ENCODE results near the gene PIGA.

The PIGA gene, protein sequence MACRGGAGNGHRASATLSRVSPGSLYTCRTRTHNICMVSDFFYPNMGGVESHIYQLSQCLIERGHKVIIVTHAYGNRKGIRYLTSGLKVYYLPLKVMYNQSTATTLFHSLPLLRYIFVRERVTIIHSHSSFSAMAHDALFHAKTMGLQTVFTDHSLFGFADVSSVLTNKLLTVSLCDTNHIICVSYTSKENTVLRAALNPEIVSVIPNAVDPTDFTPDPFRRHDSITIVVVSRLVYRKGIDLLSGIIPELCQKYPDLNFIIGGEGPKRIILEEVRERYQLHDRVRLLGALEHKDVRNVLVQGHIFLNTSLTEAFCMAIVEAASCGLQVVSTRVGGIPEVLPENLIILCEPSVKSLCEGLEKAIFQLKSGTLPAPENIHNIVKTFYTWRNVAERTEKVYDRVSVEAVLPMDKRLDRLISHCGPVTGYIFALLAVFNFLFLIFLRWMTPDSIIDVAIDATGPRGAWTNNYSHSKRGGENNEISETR

DNA sequence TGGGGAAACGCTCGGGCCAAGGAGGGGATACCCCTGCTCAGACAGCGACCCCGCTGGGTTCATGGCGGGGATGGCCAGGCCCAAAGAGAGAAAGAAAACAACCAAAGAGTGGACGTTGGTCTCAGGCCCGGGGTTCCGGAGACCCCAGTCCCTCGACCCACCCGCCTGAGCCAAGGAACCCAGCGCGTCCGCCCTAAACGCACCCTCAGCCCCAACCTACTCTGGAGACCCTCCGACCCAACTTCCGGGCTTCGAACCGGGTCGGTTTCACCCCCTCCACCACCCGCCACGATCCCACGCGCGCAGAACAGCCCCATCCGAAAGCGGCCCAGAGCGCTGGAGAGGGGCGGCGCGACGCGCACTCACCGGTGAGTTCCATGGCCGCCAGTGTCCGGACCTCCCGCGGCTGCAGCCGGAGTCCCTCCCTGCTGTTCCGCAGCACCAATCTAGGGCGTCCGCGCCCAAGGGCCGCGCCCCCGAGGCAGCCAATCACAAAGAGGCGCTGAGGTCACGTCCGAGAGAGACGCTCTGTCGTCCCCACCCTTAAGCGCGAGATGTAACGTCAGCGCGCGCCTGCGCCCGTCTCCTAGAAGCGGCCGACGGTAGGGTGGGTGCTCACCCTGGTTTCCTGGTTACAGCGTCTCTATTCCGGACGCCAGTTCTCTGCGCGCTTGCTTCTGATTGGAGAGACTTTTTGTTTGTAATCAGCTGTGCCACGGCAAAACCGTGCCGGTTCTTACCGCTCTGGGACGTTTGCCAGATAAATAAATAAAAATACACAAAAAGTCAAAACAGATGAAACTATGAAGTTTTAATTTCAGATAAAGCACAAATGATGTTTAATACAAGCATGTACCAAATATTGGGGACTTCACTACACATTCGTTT, at the start of gene PIGA:
Gene PIGA, minus strand, starts transcription at position 389 of the 888 bp plus-strand sequence. CDS start 3,593 bp downstream, outside the sequence.
- DNase-seq: peak; percentile 84

DNA sequence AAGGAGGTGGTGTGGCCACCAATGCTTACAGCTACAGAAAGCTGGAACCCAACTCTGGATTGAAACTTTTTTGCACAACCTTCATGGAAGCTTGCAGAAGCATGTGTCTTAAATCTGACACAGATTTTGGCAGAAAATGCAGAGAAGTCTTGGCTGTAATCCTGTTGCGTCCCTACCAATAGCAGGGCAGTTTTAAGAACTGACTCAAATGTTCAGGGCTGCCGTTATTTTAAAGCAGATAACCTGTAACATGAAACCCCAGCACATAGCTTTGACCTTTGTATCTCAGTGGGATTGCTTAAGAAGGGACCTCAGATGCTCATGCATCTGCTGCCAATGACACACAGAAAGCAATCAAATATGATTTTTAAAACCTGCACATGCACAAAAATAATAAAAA, 49.0 kb upstream of the PIGA start, which contains the start of gene VEGFD:
Gene VEGFD, minus strand, starts transcription at position 110 of the 400 bp plus-strand sequence. CDS start 467 bp downstream, outside the sequence.
- DNase-seq: no peak

DNA sequence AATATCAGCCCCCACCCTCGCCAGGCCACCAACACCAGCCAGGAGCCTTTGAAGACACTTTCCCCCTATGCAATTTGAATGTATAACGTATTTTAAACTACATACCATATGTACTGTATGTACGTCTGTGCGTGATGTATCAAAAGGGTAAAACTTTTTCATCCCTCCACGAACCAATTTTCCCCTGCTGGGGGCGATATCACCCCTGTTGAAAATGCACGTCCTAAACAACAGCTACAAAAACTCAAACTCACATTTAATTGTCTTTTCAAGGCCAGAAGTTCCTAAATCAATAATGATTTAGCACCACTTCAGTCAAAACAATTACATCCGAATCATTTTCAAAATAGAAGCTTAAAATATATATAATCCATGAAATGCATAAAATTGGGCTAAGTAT, 47.5 kb upstream of the PIGA start:
- DNase-seq: no peak

DNA sequence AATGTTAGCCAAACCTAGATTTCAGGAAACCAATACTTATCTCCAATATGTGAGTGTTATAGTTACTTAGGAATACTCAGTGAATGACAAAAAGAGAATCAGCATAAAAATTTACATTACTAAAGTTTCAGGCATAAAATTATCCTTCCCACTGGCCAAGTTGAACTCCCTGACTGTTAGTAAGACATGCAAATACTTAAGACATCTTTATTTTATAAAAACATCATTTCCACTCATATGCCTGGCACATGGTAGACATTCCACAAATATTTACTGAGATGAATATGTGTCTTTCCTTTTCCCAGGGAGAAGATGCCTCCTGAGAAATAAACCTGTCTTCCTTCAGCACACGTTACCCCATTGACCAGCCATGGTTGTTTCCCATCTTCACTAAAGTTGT, 41.6 kb upstream of the PIGA start:
- DNase-seq: no peak

DNA sequence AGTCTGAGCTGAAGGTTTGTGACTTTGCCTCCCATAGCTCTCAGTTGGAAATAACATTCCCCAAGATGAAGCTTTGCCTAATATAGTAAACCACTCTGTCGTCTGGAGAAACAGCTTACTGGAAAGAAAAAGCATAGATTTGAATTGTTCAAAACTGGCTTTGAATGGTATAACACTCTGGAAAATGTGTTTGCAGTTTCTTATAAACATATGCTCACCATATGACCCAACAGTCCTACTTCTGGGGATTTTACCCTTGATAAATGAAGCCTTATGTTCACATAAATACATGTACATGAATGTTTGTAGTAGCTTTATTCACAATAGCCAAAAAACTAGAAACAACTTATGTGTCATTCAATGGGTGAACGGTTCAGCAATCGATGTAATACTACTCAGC, 38.7 kb upstream of the PIGA start:
- DNase-seq: no peak

DNA sequence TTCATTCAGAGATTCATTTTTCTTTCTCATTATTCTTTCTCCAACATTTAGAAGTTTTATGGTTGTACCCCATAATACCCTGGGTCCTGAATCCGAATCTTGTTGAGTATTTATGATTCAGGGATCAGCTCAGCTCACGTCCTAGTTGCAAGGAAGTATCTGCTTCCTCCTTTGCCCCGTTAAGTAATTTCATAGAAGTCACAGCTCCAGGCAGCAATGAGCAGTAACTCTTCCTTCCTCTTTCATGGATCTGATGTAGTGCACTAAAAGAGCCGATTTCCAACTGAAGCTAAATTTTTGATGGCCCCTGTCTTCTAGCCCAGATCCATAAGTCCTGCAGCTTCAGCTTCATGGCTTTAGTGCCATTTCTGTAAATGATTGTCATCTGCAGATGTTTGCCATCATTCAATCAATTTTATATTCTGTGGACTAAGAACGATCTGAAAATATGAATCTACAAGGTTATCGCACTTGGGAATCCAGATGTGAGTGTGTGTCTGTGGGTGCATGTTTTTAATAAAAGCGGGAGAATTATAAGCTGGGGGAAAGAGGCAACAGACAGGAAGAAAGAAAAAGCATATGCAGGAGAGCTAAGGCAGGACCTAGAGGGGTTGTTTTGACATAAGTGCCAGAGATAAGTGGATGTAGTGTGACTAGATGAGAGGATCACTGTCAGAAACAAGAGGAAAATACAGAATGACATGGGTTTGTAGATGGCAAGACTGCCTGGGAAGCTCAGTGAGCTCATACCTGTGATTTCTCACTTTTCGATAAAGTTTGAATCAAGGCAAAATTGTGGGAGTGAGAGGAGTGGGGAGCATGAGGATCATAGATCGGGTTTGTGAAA, 31.4 kb upstream of the PIGA start:
- DNase-seq: no peak

DNA sequence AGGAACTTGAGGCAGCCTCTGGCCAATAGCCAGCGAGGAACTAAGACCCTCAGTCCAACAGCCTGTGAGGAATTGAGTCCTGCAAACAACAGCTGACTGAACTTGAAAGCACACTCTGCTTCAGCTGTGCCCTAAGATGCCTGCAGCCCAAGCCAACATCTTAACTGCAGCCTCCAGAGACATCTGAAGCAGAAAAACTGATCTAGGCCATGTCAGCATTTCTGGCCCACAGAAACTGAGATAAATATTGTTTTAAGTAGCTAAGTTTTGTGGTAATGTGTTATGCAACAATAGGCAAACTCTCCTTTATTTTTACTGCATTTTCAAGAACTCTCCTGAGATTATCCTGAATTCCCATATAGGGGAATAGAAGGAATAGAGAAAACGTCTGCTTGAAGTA, 24.4 kb upstream of the PIGA start:
- no peak for DNase-seq

DNA sequence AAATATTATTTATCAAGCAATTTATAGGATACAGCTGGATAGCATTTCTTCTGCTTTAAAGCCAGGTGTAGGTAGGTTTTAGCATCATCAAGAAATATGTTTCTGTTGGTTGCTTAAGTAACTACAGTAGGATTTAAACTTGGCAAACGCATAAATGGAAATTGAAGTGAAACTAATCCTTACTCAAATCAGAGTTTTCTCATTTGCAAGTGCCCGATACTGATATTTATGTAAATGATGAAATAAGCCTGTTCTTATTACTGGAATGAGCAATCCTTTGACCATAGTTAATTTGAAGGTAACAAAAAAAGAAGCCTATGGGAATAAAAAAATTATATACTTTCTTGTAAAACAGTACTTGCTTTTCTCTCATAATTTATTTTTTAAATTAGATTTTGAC, 23.2 kb upstream of the PIGA start:
- DNase-seq: no peak

DNA sequence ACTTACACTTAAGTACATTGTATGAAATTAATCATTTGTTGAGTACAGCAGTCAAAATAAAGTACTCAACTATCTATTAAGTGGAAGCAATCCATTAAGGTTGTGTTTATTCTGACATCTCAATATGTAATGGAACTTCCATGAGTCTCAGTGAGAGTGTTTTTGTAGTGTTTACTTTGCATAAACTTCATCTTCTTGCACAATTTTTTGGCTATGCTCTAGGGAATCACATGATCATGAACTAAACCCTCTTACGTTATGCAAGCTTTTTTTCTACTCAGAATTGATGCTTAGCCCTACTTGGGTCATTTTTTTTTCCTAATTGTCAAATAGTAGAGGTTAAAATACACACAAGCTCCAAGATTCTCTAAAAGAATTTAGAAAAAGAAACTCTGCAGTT, 21.1 kb upstream of the PIGA start:
- no peak for DNase-seq

DNA sequence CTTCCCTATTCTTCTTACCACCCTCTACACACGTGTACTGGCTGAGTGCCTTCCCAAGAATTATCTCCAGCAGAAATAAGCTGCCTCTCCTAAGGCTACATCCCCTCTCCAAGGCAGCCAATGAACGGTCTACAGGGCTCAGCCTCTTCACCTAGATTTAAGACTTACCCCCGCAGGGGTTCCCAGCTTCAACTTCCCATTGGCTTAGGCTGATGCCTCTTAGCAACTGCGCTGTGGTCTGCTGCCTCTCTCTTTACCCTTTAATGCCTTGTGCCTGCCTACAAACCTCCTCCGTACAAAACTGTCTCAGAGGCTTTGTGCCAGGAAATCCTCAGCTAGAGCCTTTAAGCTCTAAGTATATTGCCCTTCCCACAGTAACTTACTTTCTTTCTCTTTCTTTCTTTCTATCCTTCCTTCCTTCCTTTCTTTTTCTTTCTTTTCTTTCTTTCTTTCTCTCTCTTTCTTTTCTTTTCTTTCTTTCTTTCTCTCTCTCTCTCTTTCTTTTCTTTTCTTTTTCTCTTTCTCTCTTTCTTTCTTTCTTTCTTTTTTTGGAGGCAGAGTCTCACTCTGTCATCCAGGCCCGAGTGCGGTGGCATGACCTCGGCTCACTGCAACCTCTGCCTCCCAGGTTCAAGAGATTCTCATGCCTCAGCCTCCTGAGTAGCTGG, 15.1 kb upstream of the PIGA start:
- no peak for DNase-seq

DNA sequence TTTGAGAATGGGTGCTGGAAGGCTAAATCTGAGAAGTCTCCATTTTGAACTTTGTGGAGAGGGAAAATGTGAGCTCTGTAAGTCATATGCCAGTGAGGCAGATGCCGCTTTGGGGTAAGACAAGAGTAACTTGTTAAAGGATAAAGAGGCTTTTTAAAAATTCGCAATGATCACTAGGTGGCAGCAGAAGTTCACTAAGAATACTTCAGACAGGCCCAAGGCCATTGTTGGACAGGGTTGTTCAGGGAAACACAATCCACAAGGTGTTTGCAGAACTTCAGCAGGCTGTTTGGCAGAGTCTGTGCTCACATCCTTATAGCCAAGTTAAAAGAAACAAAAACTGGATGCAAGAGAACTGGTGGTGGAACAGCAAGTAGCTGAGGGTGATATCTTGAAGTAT, 13.7 kb upstream of the PIGA start:
- DNase-seq: peak; percentile 68

DNA sequence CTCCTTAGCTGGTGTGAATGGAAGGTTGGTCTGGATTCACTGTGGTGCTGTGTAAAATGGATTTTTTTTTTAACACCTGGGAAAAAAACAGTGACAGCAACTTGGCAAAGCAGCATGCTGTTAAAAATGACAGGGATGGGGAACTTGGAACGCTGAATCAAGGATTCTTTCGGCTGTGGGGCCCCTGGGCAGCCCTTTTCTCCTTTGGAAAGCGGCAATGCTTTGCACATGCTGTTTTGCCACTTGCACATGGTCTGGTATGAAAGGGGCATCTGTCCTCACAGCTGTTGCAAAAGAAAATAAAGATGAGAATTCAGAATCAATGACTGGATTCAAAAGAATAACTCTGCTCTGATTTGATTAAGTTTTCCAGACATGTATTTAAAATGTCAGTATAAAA, 10.7 kb upstream of the PIGA start:
- no peak for DNase-seq

DNA sequence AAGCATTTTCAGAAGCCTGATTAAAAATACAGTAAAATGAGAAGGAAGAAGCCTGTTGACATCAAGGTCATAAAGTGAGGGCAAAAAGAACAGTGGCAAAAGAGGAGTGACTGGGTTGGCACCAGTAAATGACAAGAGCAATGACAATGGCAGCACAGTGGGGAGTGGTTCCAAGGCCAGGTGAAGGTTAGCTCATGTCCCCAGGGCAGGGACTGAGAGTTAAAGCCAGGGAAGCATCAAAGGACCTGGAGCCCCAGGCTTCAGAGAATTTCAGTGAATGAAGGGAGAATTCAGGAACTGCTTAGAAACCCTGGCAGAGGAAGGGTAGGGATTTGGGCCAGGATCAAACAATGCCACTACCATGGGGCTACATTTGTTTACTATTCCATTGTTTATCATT, 8.8 kb upstream of the PIGA start:
- no peak for DNase-seq

DNA sequence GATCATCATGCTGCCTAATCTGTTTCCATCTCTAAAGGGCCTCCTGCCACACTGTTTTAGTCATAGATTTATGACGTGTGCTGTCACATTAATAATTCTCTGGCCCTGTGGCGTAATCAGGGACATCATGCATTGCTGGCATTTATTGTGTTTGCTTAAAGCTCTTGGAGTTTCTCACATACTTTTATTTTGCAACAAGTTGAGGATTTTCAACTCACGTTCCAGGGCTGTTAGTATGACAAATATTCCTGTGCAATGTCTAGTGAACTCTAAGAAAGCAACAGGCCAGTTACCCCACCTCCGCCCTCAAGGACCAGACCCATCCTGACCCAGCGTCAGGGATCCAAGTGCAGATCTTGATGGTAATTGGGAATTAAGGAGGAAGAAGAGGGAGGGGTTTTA, 7.8 kb upstream of the PIGA start:
- no peak for DNase-seq

DNA sequence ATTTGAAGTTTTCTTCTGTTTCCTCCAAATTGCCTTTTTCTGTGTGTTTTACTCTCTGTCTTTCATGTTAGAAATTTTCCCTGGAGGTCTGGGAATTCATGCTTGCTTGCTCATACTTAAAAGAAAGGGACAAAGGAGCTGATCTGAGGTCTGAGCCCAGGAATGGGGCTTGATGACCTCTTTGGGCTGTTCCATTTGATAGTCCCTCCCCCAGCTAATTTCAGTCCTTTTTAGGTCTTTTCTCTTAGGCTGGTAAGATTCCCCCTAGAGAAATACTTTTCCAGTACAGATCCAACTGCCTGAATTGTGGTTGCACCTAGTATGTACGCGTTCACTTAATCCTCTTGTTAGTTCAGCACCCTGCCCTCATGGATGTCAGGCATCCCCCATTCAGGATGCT, 5.5 kb upstream of the PIGA start:
- DNase-seq: no peak

DNA sequence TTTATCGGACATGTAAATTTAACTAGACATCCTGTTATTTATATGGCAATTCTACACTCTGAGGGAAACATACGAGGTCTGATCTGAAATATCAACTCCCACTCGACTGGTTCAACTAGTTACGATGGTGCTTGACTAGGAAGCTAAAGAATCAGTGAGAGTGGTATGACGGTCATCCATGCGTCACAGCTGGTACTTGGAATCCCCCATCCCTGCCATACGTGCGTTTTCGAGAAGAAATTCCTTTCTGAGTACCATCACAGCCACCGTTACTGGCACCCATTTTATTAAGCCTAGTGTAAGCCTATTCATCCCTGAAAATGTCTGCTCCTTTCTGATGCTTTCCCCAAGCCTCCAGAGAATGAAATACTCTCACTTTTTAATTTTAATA, 695 bp upstream of the PIGA start:
- no peak for DNase-seq

DNA sequence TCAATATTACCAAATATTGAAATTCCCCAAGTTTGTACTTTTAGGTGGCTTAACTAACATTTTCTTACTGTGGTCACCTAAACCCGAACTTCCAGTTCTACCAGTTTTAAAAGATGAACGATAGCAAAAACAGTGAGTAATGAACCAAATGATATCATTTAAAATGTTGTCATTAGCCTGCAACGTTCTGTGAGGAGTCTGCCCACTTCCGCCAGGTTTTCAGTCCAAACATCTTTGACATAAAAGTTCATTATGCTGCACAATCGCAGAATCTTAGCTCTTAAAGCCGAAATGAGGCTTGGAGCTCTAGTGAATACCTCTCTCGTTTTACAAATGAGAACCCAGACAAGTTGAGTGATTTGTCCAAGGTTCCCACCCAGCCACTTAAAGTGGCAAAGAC, 762 bp downstream of the PIGA start:
- no peak for DNase-seq

DNA sequence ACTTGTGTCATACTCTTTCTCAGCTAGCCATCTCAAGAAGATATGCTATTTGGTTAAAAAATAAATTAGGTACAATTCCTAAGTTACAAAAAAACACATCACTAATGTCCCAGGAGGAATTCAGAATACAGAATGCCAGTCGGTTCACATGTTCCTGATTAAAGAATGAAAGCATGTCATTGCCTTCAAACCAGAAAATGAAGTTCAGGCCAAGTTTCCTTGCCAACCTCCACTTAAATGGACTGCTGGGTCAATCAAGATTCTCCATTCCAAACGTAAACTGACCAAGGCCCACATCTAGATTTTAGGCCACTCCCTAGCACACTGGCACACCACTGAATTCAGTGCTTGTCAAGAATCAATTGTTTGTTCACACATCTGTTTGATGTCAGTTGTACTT, 6.5 kb downstream of the PIGA start:
- no peak for DNase-seq

DNA sequence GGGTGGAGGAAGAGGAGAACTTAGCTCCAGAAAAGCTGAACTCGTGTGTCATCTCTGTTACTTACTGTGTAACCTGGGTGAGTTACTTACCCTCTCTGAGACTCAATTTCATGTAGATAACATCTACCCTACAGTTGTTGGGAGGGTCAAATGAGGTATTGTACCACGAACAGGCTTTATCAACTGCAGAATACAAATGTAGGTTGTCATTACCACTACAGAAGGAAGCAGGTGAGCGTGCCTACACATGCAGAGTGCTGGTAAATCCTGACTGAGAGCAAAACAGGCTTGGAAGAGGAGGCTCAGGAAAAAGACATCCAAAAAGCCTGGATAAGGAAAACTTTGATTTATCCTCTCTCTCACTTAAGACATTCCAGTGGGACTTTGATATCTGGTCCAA, 7.2 kb downstream of the PIGA start:
- no peak for DNase-seq

DNA sequence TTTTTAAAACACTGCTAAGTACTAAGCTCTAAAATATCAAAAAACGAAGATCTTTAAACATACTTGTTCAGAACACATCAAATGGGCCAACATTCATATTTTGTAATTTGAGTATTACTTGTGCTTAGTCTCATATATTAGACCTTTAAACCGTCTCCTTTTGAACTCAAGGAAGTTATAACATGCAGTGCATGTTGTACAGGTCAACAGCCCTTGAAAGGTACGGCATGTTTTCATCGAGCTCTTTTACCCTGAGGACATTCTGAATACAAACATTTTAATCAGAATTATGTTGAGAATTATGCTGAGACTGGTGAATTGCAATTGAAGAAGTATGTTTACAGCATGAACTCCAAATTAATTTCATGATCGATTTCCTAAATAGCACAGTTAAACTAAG, 12.9 kb downstream of the PIGA start:
- DNase-seq: no peak

DNA sequence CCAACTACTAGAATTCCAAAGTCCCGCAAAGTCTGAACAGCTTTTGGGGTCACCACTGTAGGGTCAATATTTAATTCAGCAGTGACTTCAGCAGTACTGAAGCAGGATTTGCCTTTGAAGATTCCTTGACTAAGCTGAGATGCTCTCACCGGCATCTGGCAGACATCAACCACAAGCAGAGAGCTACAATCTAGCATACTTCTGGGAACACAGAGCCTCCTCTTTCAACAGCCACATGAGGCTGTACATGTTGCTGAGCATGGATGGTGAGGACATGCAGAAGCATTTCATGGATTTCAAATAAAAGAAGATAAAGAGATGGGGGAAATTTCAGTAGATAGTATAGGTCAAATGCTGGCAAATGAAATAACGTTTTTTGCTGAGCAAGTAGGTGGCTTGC, 13.3 kb downstream of the PIGA start:
- no peak for DNase-seq

DNA sequence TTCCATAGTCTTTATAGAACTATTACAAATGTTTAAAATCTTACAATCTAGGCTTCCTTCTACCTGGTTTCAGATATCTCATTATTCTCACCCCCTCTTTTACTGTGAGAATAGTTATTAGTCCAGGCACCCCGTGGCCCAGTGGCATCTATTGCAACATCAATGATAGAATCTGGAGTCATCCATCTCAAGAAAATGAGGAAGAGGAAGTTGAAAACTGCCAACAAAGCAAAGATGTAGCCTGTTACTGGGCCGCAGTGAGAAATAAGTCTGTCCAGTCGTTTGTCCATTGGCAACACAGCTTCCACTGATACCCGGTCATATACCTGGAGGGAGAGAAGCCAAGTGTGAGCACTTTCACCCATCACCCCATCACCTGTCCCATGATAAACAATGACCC, 13.9 kb downstream of the PIGA start:
- DNase-seq: no peak
